PFSK-1 (cell line): ENCODE results near the gene TRAF3IP3.
A peak's percentile ranks its signal among the peaks of the same experiment; 100 is the strongest.

Experiments used
- FOXP2 ChIP-seq: optimal IDR thresholded peaks from 2 replicates; pipeline ENCODE3; 2011; ENCODE audit warnings: borderline replicate concordance, control low read depth, inconsistent platforms; ENCODE audit not compliant: insufficient read depth; ENCODE audit errors: extremely low read length, extremely low read depth
- POLR2AphosphoS5 ChIP-seq: IDR thresholded peaks from 2 replicates; pipeline ENCODE4 v1.6.1; 2012; ENCODE audit warnings: low read depth, mild to moderate bottlenecking, control low read depth, low read length, moderate library complexity
- REST ChIP-seq, 2 experiments: IDR thresholded peaks; 2 replicates each; pipeline versions ENCODE4 v1.6.1 to v1.8.0; 2011 to 2012; ENCODE audit warnings: low read depth in 2 of 2, low read length in 2 of 2, control low read depth in 1 of 2, inconsistent platforms in 1 of 2, mild to moderate bottlenecking in 1 of 2, moderate library complexity in 1 of 2; ENCODE audit not compliant: insufficient read depth in 1 of 2
- SIN3A ChIP-seq: IDR thresholded peaks from 2 replicates; pipeline ENCODE4 v1.6.1; 2012; ENCODE audit warnings: mild to moderate bottlenecking, low read length, moderate library complexity, borderline replicate concordance; ENCODE audit not compliant: insufficient read depth
- TAF1 ChIP-seq: IDR thresholded peaks from 2 replicates; pipeline ENCODE4 v1.6.1; 2012; ENCODE audit warnings: low read length, control low read depth, borderline replicate concordance; ENCODE audit not compliant: insufficient read depth

TRAF3IP3 gene

GRCh38 chr1:209808059-209808581 is 52.3 kb downstream of the TRAF3IP3 start:
- TF ChIP-seq TAF1 = peak; percentile 22; the same call in 1 of the 2 replicates
- no peak for TF ChIP-seq REST (IDR thresholded peaks at IDR 0.05; ENCODE audit: insufficient read depth in 1 of 2, low read depth in 2 of 2, low read length in 2 of 2)
- peak; percentile 100 for TF ChIP-seq FOXP2
- 0 out of 2 replicates have a peak, but pooled peaks have one; percentile 13 for TF ChIP-seq POLR2AphosphoS5
- TF ChIP-seq SIN3A = no peak

- TF ChIP-seq FOXP2 = no peak
- no peak for TF ChIP-seq POLR2AphosphoS5
- no peak for TF ChIP-seq REST (IDR thresholded peaks at IDR 0.05; ENCODE audit: insufficient read depth in 1 of 2, low read depth in 2 of 2, low read length in 2 of 2)
- no peak for TF ChIP-seq SIN3A
- TF ChIP-seq TAF1 = no peak
Observed at GRCh38 chr1:209809611-209810010, 53.8 kb downstream of the TRAF3IP3 start.

GRCh38 chr1:209810783-209811182 is 54.9 kb downstream of the TRAF3IP3 start:
- TF ChIP-seq POLR2AphosphoS5 (no peak), TAF1 (no peak), FOXP2 (no peak), SIN3A (no peak), REST (IDR thresholded peaks at IDR 0.05; ENCODE audit: insufficient read depth in 1 of 2, low read depth in 2 of 2, low read length in 2 of 2) (no peak)

- no peak for TF ChIP-seq SIN3A
- TF ChIP-seq TAF1 = no peak
- TF ChIP-seq POLR2AphosphoS5 = no peak
- no peak for TF ChIP-seq FOXP2
- TF ChIP-seq REST (IDR thresholded peaks at IDR 0.05; ENCODE audit: insufficient read depth in 1 of 2, low read depth in 2 of 2, low read length in 2 of 2) = no peak
Observed at GRCh38 chr1:209813902-209814301, 58.0 kb downstream of the TRAF3IP3 start.

- no peak for TF ChIP-seq REST (IDR thresholded peaks at IDR 0.05; ENCODE audit: insufficient read depth in 1 of 2, low read depth in 2 of 2, low read length in 2 of 2)
Observed at GRCh38 chr1:209815490-209815889, 59.6 kb downstream of the TRAF3IP3 start.
